Pancreas (tissue), 10 donors: Measurements from ENCODE around the gene GTF3C1. TPM values are rescaled to one million over a fixed set of nuclear protein-coding genes. Genes with fewer than 3 reads are reported as not detected.
A peak's percentile ranks its signal among the peaks of the same experiment; 100 is the strongest.

Source experiments
- ATAC-seq, 4 donors: fragments of 200-7000 bp; cut with Tn5 transposase; one replicate each; pipeline versions ENCODE4 v1.8.0 to v1.9.1; 2020; ENCODE audit warnings: mild to moderate bottlenecking in 4 of 4, moderate library complexity in 4 of 4
- DNase-seq, 6 donors: peaks; one replicate each; pipeline ENCODE4 v3.0.0-alpha.2; 2020
- FAIRE-seq: peaks from 2 replicates; lab custom pipeline; 2012; peaks lifted over from hg19 to GRCh38; lab: Jason Lieb, UNC
- H3K27ac ChIP-seq, 4 donors: fragments of 200-600 bp; sonication (generic); 1 replicate in 3 of 4; 2 replicates in 1 of 4; pipeline versions ENCODE4 v1.5.0 to v1.8.0; 2020
- H3K27me3 ChIP-seq, 4 donors: fragments of 200-600 bp; one replicate each; pipeline ENCODE4 v1.8.0; 2021
- H3K36me3 ChIP-seq, 3 donors: fragments of 200-600 bp; sonication (generic) in 1 of 3; one replicate each; pipeline versions ENCODE4 v1.5.0 to v1.8.0; 2020 to 2021
- H3K4me1 ChIP-seq, 3 donors: fragments of 200-600 bp; one replicate each; pipeline ENCODE4 v1.8.0; 2021
- H3K4me3 ChIP-seq, 4 donors: fragments of 200-600 bp; sonication (generic) in 2 of 4; one replicate each; pipeline versions ENCODE4 v1.5.0 to v1.8.0; 2020 to 2021
- H3K9me3 ChIP-seq, 4 donors: fragments of 200-600 bp; one replicate each; pipeline ENCODE4 v1.8.0; 2021
- WGBS, 2 donors: extraction: QIAGEN DNeasy Blood & Tissue Kit; methylation state at CpG; one replicate each; pipeline ENCODE4 v1.1.7; 2013; 5-methylcytosine and 5-hydroxymethylcytosine counted together
- intact Hi-C, 3 donors: fragments of 100-400 bp; cut with DNase I; formaldehyde crosslinking; loops; one replicate each; pipeline versions ENCODE4 v1.11.1 to v1.14.2; 2022
- polyA plus RNA-seq, 2 donors: library from polyadenylated mRNA; stranded (reverse); fragments of 200-250 nt; gene quantifications; one replicate each; pipeline ENCODE4 v1.2.3, GENCODE V29; 2013
- total RNA-seq, 6 donors: library from RNA; stranded (reverse); fragmentation: NEBNext Ultra II Directional in 4 of 6; extraction: Animal tissue kit (Norgen Biotek cat#: 25700) in 4 of 6; gene quantifications; one replicate each; pipeline versions ENCODE4 v1.2.1 to v1.2.4, GENCODE V29; 2021 to 2023
- TF ChIP-seq, protein P1 (sequence below), 4 donors: fragments of 200-600 bp; sonication (generic) in 3 of 4; IDR thresholded peaks; one replicate each; pipeline versions ENCODE4 v1.5.0 to v1.8.0; 2021; ENCODE audit warnings: antibody characterized with exemption in 4 of 4
- donor health status: healthy with polysubstance abuse.
- donor health status: DM: no; HTN: no; CAD: no; lungs with moderate emphysema.
- donor health status: DM: no; HTN: no; CAD: no.
- donor health status: control.
- donor health status: control.
- donor health status: Bipolar disorder and iron deficiency.
- donor health status: DM: yes; HTN: yes; CAD: no.
- donor health status: DM: no; HTN: no; CAD: no.
- donor health status: DM: no; HTN: no; CAD: no.
- donor health status: DM: yes; HTN: yes; CAD: no.

Gene GTF3C1
- total and polyA plus RNA-seq, 8 donors, result 31.5 to 113 (median 43.8) TPM

DNA sequence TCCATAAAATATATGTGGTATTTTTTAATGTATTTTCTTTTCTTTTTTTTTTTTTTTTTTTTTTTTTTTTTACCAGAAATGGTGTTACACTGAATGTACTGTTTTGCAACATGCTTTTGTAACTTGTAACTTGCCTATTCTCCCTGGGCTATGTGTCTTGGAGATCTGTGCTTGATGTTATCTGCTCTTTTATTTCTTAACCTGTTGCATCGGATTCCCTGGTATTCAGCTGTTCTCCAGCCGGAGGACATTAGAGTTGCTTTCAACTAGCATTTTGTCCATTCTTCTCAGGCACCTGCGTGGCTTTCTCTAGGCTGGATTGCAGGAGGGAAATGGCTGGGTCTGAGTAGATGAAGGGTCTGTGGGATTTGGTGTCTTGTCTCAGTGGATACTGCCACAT is 47.6 kb upstream of the GTF3C1 start:
- Histone ChIP-seq H3K4me1 (peaks cover 4 to 17% (median 6%) of the 10 kb centered on the region in 3 donors), H3K27me3 (no peaks in the 10 kb centered on the region), H3K4me3 (no peak overlapping the region), H3K27ac (no peak overlapping the region), H3K36me3 (no peaks in the 10 kb centered on the region), H3K9me3 (no peaks in the 10 kb centered on the region)
- no peak for ATAC-seq
- intact Hi-C loops, result no loop called here
- FAIRE-seq, result no peak
- DNase-seq, result no peak
- TF ChIP-seq, protein P1, sequence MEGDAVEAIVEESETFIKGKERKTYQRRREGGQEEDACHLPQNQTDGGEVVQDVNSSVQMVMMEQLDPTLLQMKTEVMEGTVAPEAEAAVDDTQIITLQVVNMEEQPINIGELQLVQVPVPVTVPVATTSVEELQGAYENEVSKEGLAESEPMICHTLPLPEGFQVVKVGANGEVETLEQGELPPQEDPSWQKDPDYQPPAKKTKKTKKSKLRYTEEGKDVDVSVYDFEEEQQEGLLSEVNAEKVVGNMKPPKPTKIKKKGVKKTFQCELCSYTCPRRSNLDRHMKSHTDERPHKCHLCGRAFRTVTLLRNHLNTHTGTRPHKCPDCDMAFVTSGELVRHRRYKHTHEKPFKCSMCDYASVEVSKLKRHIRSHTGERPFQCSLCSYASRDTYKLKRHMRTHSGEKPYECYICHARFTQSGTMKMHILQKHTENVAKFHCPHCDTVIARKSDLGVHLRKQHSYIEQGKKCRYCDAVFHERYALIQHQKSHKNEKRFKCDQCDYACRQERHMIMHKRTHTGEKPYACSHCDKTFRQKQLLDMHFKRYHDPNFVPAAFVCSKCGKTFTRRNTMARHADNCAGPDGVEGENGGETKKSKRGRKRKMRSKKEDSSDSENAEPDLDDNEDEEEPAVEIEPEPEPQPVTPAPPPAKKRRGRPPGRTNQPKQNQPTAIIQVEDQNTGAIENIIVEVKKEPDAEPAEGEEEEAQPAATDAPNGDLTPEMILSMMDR (IDR thresholded peaks at IDR 0.05), result no peak
- 91 to 96% methylated on average over 3 of the region's 3 CpGs for WGBS, 2 donors

DNA sequence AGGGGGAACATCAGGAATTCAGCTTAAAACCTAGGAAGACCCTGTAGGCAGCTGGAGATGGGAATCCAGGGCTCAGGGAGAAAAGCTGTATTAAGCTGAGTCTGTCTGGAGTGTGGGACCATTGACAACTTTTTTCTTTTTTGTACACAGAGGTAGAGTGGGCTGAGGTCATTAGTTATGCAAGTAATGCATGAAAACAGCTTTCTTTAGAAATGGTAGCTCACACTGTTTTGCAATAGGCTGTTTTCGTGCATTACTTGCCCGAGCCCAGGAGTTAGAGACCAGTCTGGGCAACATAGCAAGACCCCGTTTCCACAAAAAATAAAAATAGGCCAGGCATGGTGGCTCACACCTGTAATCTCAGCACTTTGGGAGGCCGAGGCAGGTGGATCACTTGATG is 46.7 kb upstream of the GTF3C1 start:
- intact Hi-C loops, result no loop called here
- WGBS, 2 donors, result 83 to 92% methylated on average over 4 of the region's 4 CpGs
- Histone ChIP-seq H3K9me3 (no peaks in the 10 kb centered on the region), H3K4me1 (peaks cover 4 to 17% (median 6%) of the 10 kb centered on the region in 3 donors), H3K4me3 (no peak overlapping the region), H3K36me3 (no peaks in the 10 kb centered on the region), H3K27me3 (no peaks in the 10 kb centered on the region), H3K27ac (peak overlapping the region; percentile 23 to 72 (median 56))
- ATAC-seq (peak in 3 of 4 donors; percentile 9 to 21 (median 9)), DNase-seq (no peak), FAIRE-seq (no peak)
- TF ChIP-seq, protein P1 (IDR thresholded peaks at IDR 0.05), result no peak

DNA sequence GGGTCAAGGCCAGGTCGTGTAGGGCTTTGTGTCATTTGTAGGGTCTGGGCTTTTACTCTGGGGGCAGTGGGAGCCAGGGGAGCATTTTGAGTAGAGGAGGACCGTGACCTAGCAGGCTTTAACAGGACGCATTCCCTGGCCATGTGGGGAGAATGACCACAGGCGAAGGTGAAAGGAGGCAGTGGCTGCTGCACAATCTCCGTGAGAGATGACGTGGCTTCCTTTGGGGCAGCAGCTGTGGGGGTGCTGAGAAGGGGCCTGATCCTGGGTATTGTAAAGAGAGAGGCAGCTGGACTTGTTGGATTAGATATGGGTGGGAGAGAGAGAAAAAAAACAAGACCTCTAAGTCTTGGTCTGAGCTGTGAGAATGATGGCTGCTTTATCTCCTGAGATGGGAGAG is 46.3 kb upstream of the GTF3C1 start:
- Histone ChIP-seq H3K27me3 (no peaks in the 10 kb centered on the region), H3K36me3 (no peaks in the 10 kb centered on the region), H3K9me3 (no peaks in the 10 kb centered on the region), H3K4me1 (peaks cover 4 to 17% (median 6%) of the 10 kb centered on the region in 3 donors), H3K4me3 (no peak overlapping the region), H3K27ac (peak overlapping the region; percentile 23 to 72 (median 56))
- ATAC-seq, result peak; percentile 50 to 62 (median 57)
- DNase-seq, result peak in 2 of 6 donors; percentile 40 to 46
- FAIRE-seq, result no peak
- WGBS, 2 donors, result 33 to 36% methylated on average over 6 of the region's 6 CpGs
- intact Hi-C loops, result no loop called here
- TF ChIP-seq, protein P1 (IDR thresholded peaks at IDR 0.05), result no peak

DNA sequence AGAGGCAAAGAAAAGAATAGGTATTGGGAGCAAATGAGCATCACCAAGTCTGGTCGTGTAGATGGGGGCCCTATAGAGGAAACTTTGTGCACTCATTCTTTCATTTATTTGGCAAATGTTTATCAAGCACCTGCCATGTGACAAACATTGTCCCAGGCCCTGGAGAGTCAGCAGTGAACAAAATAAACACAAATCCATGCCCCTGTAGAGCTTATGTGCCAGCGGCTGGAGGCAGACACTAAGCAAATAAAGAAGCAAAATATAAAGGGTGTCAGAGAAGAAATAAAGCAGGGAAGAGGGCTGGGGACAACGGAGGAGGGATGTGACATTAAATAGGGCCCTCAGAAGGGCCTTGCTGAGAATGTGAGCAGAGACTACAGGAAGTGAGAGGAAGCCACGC is 45.8 kb upstream of the GTF3C1 start:
- FAIRE-seq (no peak), DNase-seq (peak in 3 of 6 donors; percentile 52 to 66 (median 60)), ATAC-seq (peak; percentile 78 to 87 (median 86))
- no peak overlapping the region for H3K4me3 ChIP-seq
- 20% methylated on average over 4 of the region's 4 CpGs for WGBS, 2 donors
- intact Hi-C loops, result no loop called here
- TF ChIP-seq, protein P1 (IDR thresholded peaks at IDR 0.05), result no peak
- no peaks in the 10 kb centered on the region for H3K27me3 ChIP-seq
- peak overlapping the region; percentile 23 to 72 (median 56) for H3K27ac ChIP-seq
- no peaks in the 10 kb centered on the region for H3K9me3 ChIP-seq
- no peaks in the 10 kb centered on the region for H3K36me3 ChIP-seq
- H3K4me1 ChIP-seq, result peaks cover 4 to 17% (median 6%) of the 10 kb centered on the region in 3 donors

DNA sequence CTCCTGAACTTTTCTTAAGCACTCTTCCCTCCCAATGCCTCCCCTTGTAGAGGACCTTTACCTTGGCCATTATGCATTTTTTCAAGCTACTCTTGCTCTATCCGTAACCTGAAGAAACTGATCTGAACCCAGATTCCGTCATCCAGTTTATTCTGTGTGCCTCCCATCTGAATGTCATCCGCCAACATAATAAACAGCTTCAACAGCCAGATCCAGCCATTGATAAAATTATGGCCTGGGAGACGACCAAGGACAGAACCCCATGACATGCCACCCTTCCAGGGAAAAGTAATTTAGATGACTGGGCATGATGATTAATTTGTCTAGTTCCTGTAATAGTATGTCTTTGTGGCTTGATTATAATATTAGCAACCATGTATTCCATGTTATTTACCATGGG is 42.1 kb upstream of the GTF3C1 start:
- ATAC-seq (no peak), DNase-seq (no peak), FAIRE-seq (no peak)
- Histone ChIP-seq H3K27ac (no peak overlapping the region), H3K27me3 (no peaks in the 10 kb centered on the region), H3K4me3 (no peak overlapping the region), H3K4me1 (peaks cover 4 to 17% (median 6%) of the 10 kb centered on the region in 3 donors), H3K36me3 (no peaks in the 10 kb centered on the region), H3K9me3 (no peaks in the 10 kb centered on the region)
- TF ChIP-seq, protein P1 (IDR thresholded peaks at IDR 0.05), result no peak
- 87 to 90% methylated on average over 4 of the region's 4 CpGs for WGBS, 2 donors
- intact Hi-C loops, result no loop called here
